Stomach smooth muscle (tissue), 2 donors: Measurements from ENCODE around the gene TEX28.
"Not testable (repeated sequence)": the region's sequence is repeated elsewhere in the genome, so short reads cannot be mapped to it uniquely, and the experiment has no call there.

Experiments used
- H3K27ac ChIP-seq: one replicate; pipeline ENCODE4 v1.7.0; 2013; ENCODE audit warnings: mild to moderate bottlenecking, low read length, inconsistent platforms
- H3K27me3 ChIP-seq, 2 donors: one replicate each; pipeline ENCODE4 v1.7.0; 2013; ENCODE audit warnings: low read length in 2 of 2; ENCODE audit not compliant: insufficient read depth in 2 of 2, control insufficient read depth in 1 of 2
- H3K36me3 ChIP-seq, 2 donors: one replicate each; pipeline ENCODE4 v1.7.0; 2013; ENCODE audit warnings: low read length in 2 of 2; ENCODE audit not compliant: control insufficient read depth in 2 of 2, insufficient read depth in 2 of 2
- H3K4me1 ChIP-seq: one replicate; pipeline ENCODE4 v1.7.0; 2013; ENCODE audit warnings: low read length; ENCODE audit not compliant: control insufficient read depth, insufficient read depth
- H3K4me3 ChIP-seq, 2 donors: one replicate each; pipeline ENCODE4 v1.7.0; 2013; ENCODE audit warnings: low read length in 2 of 2
- H3K9ac ChIP-seq, 2 donors: one replicate each; pipeline ENCODE4 v1.7.0; 2013; ENCODE audit warnings: low read length in 2 of 2, mild to moderate bottlenecking in 1 of 2
- H3K9me3 ChIP-seq, 2 donors: one replicate each; pipeline ENCODE4 v1.7.0; 2013; ENCODE audit warnings: low read length in 2 of 2; ENCODE audit not compliant: control insufficient read depth in 2 of 2
- donor health status: healthy.
- donor health status: Pancreatic carcinoma.

Gene TEX28

GRCh38 chrX:154296731-154297130, 1.8 kb upstream of the TEX28 start:
- no peak overlapping the region for H3K4me3 ChIP-seq
- H3K4me1 ChIP-seq, result no peaks in the 10 kb centered on the region
- no peak overlapping the region for H3K27ac ChIP-seq
- no peak overlapping the region for H3K9ac ChIP-seq
- H3K36me3 ChIP-seq, result no peaks in the 10 kb centered on the region
- no peaks in the 10 kb centered on the region for H3K27me3 ChIP-seq
- H3K9me3 ChIP-seq, result no peaks in the 10 kb centered on the region

- Histone ChIP-seq H3K9me3 (no peaks in the 10 kb centered on the region), H3K27me3 (no peaks in the 10 kb centered on the region), H3K36me3 (no peaks in the 10 kb centered on the region), H3K4me3 (no peak within 1 kb of the TSS), H3K27ac (no peak within 1 kb of the TSS), H3K4me1 (no peaks in the 10 kb centered on the region), H3K9ac (no peak within 1 kb of the TSS)
Measured at GRCh38 chrX:154295664-154296310, 863 bp upstream of the TEX28 start, which contains the start of gene TKTL1. Gene TKTL1 (plus strand): TSS chrX:154295795. CDS start chrX:154295860, 65 bp downstream.

- H3K36me3 ChIP-seq, H3K4me1 ChIP-seq, H3K9me3 ChIP-seq, H3K9ac ChIP-seq, H3K27me3 ChIP-seq, H3K27ac ChIP-seq, H3K4me3 ChIP-seq: not testable (repeated sequence)
Measured at GRCh38 chrX:154286406-154286805, 8.5 kb downstream of the TEX28 start.

GRCh38 chrX:154284489-154285338, 10.2 kb downstream of the TEX28 start:
- not testable (repeated sequence) for H3K27ac ChIP-seq, H3K4me1 ChIP-seq, H3K9ac ChIP-seq, H3K9me3 ChIP-seq, H3K27me3 ChIP-seq, H3K4me3 ChIP-seq, H3K36me3 ChIP-seq

GRCh38 chrX:154269245-154269644, 25.7 kb downstream of the TEX28 start:
- H3K4me1 ChIP-seq, H3K9ac ChIP-seq, H3K4me3 ChIP-seq, H3K27ac ChIP-seq, H3K27me3 ChIP-seq, H3K9me3 ChIP-seq, H3K36me3 ChIP-seq: not testable (repeated sequence)

- H3K4me3 ChIP-seq, H3K27ac ChIP-seq, H3K4me1 ChIP-seq, H3K9me3 ChIP-seq, H3K27me3 ChIP-seq, H3K9ac ChIP-seq, H3K36me3 ChIP-seq: not testable (repeated sequence)
Measured at GRCh38 chrX:154263072-154263471, 31.9 kb downstream of the TEX28 start.

GRCh38 chrX:154258711-154259110, 36.2 kb downstream of the TEX28 start:
- not testable (repeated sequence) for H3K4me3 ChIP-seq, H3K9ac ChIP-seq, H3K9me3 ChIP-seq, H3K27ac ChIP-seq, H3K4me1 ChIP-seq, H3K36me3 ChIP-seq, H3K27me3 ChIP-seq

GRCh38 chrX:154257282-154257681, 37.6 kb downstream of the TEX28 start, which contains the start of gene OPN1MW3:
Gene OPN1MW3 (plus strand): TSS chrX:154257582. CDS start chrX:154257620, 38 bp downstream.
- H3K9ac ChIP-seq, H3K4me3 ChIP-seq, H3K27ac ChIP-seq, H3K4me1 ChIP-seq, H3K36me3 ChIP-seq, H3K9me3 ChIP-seq, H3K27me3 ChIP-seq: not testable (repeated sequence)

- H3K27me3 ChIP-seq, H3K4me3 ChIP-seq, H3K9ac ChIP-seq, H3K4me1 ChIP-seq, H3K36me3 ChIP-seq, H3K27ac ChIP-seq, H3K9me3 ChIP-seq: not testable (repeated sequence)
Measured at GRCh38 chrX:154248076-154248475, 46.8 kb downstream of the TEX28 start.

- H3K27me3 ChIP-seq, H3K9ac ChIP-seq, H3K4me1 ChIP-seq, H3K27ac ChIP-seq, H3K4me3 ChIP-seq, H3K9me3 ChIP-seq, H3K36me3 ChIP-seq: not testable (repeated sequence)
Measured at GRCh38 chrX:154247377-154248045, 47.4 kb downstream of the TEX28 start.
